ENCODE measurements around the gene SULT4A1. TPM values are rescaled to one million over a fixed set of nuclear protein-coding genes. Genes with fewer than 3 reads are reported as not detected.

SULT4A1 gene
- total and polyA plus RNA-seq, 12 donors = 0.19 to 1.2 (median 0.29) TPM; not detected in 2

GRCh38 chr22:43839781-43840180 lies 22.5 kb downstream of the SULT4A1 start:
- H3K4me1 ChIP-seq = no peaks in the 10 kb centered on the region
- H3K27ac ChIP-seq = no peak overlapping the region
- WGBS, 2 donors = 55 to 59% methylated on average over 8 of the region's 8 CpGs
- intact Hi-C loops (cut with DNase I) = no loop called here
- TF ChIP-seq, protein P1, sequence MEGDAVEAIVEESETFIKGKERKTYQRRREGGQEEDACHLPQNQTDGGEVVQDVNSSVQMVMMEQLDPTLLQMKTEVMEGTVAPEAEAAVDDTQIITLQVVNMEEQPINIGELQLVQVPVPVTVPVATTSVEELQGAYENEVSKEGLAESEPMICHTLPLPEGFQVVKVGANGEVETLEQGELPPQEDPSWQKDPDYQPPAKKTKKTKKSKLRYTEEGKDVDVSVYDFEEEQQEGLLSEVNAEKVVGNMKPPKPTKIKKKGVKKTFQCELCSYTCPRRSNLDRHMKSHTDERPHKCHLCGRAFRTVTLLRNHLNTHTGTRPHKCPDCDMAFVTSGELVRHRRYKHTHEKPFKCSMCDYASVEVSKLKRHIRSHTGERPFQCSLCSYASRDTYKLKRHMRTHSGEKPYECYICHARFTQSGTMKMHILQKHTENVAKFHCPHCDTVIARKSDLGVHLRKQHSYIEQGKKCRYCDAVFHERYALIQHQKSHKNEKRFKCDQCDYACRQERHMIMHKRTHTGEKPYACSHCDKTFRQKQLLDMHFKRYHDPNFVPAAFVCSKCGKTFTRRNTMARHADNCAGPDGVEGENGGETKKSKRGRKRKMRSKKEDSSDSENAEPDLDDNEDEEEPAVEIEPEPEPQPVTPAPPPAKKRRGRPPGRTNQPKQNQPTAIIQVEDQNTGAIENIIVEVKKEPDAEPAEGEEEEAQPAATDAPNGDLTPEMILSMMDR (IDR thresholded peaks at IDR 0.05) = no peak
- no peak for ATAC-seq
- no peaks in the 10 kb centered on the region for H3K36me3 ChIP-seq
- no peak for DNase-seq
- H3K4me3 ChIP-seq = no peak overlapping the region
- H3K9me3 ChIP-seq = no peaks in the 10 kb centered on the region
- peaks cover 0 to 2% (median 0%) of the 10 kb centered on the region in 7 donors for H3K27me3 ChIP-seq

DNA sequence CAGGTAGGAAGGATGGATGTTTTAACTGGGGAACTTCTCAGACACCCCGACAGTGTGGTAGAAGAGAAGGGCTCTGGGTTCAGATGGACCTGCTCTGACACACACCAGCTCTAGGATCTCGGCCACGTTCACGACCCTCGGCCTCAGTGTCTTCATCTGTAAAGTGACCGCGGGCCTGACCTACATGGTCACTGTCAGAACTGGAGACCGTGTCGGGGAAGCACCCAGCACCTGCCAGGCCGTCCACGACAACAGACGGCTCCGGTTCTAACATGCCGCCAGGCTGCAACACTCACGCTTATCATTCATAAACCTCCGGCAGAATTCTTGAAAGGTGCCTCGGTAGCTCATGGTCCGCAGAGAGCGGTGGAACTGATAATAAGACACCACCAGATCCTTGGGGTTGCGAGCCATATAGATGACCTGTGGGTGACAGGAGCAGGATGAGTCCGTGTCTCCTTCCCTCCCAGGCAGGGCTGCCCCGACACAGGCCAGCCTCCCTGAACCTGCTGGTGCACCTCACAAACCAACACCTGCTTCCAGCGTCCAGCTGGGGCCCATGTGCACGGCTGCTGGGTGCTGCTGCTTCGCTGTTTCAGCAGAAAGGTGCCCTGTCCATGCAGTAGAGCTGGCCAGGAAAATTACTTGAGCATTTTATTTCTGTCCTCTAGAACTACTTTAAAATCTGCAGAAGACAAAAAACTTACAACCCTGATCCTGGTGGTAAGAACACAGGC lies 23.6 kb downstream of the SULT4A1 start:
- no peak for DNase-seq
- TF ChIP-seq, protein P1 (IDR thresholded peaks at IDR 0.05) = no peak
- Histone ChIP-seq H3K9me3 (no peaks in the 10 kb centered on the region), H3K27ac (no peak overlapping the region), H3K36me3 (no peaks in the 10 kb centered on the region), H3K4me3 (no peak overlapping the region), H3K27me3 (peaks cover 0 to 3% (median 0%) of the 10 kb centered on the region in 7 donors), H3K4me1 (peaks cover 0 to 2% (median 0%) of the 10 kb centered on the region in 9 donors)
- intact Hi-C loops (cut with DNase I) = no loop called here
- 91 to 93% methylated on average over 25 of the region's 25 CpGs for WGBS, 2 donors
- no peak for ATAC-seq

DNA sequence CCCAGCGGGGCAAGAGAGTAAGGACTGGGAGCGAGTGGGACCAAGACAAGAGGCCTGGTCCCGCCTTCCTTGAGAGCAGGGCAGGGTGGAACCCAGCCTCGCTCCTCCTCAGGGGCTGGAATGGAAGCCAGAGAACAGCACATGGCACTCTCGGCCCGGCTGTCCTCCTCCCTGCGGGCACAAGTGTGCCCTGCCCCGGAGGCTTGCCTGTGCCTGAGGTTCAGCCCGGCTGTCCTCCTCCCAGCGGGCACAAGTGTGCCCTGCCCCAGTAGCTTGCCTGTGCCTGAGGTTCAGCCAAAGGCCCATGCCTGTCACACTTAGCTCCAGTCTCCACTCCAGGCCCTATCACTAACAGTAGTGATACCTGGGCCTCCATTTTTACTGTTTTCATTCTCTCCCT lies 24.2 kb downstream of the SULT4A1 start:
- H3K4me1 ChIP-seq = peaks cover 0 to 4% (median 0%) of the 10 kb centered on the region in 9 donors
- H3K9me3 ChIP-seq = no peaks in the 10 kb centered on the region
- WGBS, 2 donors = 87 to 91% methylated on average over 10 of the region's 10 CpGs
- no peak overlapping the region for H3K27ac ChIP-seq
- H3K36me3 ChIP-seq = no peaks in the 10 kb centered on the region
- no peak for ATAC-seq
- H3K27me3 ChIP-seq = peaks cover 0 to 6% (median 0%) of the 10 kb centered on the region in 7 donors
- no peak overlapping the region for H3K4me3 ChIP-seq
- TF ChIP-seq, protein P1 (IDR thresholded peaks at IDR 0.05) = no peak
- intact Hi-C loops (cut with DNase I) = no loop called here
- DNase-seq = no peak

GRCh38 chr22:43837666-43838065 lies 24.6 kb downstream of the SULT4A1 start:
- 70 to 73% methylated on average over 9 of the region's 9 CpGs for WGBS, 2 donors
- TF ChIP-seq, protein P1 (IDR thresholded peaks at IDR 0.05) = no peak
- H3K4me1 ChIP-seq = peaks cover 0 to 4% (median 0%) of the 10 kb centered on the region in 9 donors
- ATAC-seq = no peak
- H3K4me3 ChIP-seq = no peak overlapping the region
- DNase-seq = no peak
- intact Hi-C loops (cut with DNase I) = no loop called here
- H3K27ac ChIP-seq = no peak overlapping the region
- peaks cover 0 to 7% (median 0%) of the 10 kb centered on the region in 7 donors for H3K27me3 ChIP-seq
- no peaks in the 10 kb centered on the region for H3K36me3 ChIP-seq
- H3K9me3 ChIP-seq = no peaks in the 10 kb centered on the region

All from heart right ventricle (tissue), 16 donors.